ENCODE measurements around the gene KCNC3. TPM values are rescaled to one million over a fixed set of nuclear protein-coding genes. Genes with fewer than 3 reads are reported as not detected.

The KCNC3 gene
- total and polyA plus RNA-seq, 2 experiments from 2014 or later = 1.3 to 3.4 TPM

DNA sequence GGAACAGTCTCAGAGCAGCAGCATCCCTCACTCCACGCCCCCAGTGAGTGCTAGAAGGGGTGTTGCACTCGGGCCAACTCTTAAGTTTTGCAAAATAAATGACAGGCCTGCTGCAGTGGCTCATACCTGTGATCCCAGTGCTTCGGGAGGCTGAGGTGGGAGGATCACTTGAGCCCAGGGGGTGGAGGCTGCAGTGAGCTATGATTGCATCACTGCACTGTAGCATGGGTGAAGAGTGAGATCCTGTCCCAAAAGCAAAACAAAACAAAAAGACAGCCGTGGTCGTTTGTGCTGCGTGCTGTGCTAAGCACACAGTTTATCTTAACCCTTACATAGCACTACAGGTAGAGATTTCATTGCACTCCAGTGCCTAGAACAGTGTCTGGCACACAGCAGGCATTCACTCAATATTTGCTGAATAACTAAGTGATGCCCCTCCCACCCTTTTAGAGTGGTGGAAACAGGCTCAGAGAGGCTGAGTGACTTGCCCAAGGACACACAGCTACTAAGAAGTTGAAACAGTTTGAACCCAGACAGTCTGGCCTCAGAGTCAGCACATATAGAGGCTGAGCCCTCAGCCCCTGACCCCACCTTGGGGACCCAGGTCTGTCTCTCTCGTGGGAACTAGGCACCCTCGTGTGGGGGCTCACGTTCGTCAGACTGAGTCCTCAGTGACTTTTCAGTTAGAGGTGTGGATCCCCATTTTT, 18.3 kb downstream of the KCNC3 start (continued):
- TF ChIP-seq ZNF462 (CRISPR knock-in tag; IDR thresholded peaks at IDR 0.05) = no peak
- TF ChIP-seq, protein P1, sequence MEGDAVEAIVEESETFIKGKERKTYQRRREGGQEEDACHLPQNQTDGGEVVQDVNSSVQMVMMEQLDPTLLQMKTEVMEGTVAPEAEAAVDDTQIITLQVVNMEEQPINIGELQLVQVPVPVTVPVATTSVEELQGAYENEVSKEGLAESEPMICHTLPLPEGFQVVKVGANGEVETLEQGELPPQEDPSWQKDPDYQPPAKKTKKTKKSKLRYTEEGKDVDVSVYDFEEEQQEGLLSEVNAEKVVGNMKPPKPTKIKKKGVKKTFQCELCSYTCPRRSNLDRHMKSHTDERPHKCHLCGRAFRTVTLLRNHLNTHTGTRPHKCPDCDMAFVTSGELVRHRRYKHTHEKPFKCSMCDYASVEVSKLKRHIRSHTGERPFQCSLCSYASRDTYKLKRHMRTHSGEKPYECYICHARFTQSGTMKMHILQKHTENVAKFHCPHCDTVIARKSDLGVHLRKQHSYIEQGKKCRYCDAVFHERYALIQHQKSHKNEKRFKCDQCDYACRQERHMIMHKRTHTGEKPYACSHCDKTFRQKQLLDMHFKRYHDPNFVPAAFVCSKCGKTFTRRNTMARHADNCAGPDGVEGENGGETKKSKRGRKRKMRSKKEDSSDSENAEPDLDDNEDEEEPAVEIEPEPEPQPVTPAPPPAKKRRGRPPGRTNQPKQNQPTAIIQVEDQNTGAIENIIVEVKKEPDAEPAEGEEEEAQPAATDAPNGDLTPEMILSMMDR (conservative IDR thresholded peaks at IDR 0.05; ENCODE audit: low read depth in 2 of 2) = no peak

GRCh38 chr19:50309396-50310125, 19.6 kb downstream of the KCNC3 start:
- peaks cover 6% of the 10 kb centered on the region for H3K27me3 Mint-ChIP-seq (ENCODE audit: insufficient read depth, low read depth, poor library complexity)
- peaks cover 36% of the 10 kb centered on the region for H3K36me3 Mint-ChIP-seq (ENCODE audit: low read depth)
- no peak overlapping the region for H3K27ac Mint-ChIP-seq
- Histone ChIP-seq H2AFZ (no peak overlapping the region), H3K4me1 (ENCODE audit: insufficient read depth) (peaks cover 12% of the 10 kb centered on the region), H3K4me3 (no peak overlapping the region), H3K36me3 (ENCODE audit: insufficient read depth) (peaks cover 6% of the 10 kb centered on the region; the same call in 1 of the 2 replicates), H4K20me1 (replicated peaks; ENCODE audit: insufficient read depth) (no peaks in the 10 kb centered on the region), H3F3A (replicated peaks; ENCODE audit: low read depth) (peaks cover 20% of the 10 kb centered on the region), H3K4me2 (no peak overlapping the region), H3K9me2 (ENCODE audit: insufficient read depth) (no peaks in the 10 kb centered on the region), H3K27ac (ENCODE audit: low read depth) (no peak overlapping the region), H3K79me2 (replicated peaks; ENCODE audit: insufficient read depth) (no peaks in the 10 kb centered on the region), H3K27me3 (ENCODE audit: insufficient read depth) (peaks cover 17% of the 10 kb centered on the region)
- H3K9me3 Mint-ChIP-seq = peaks cover 95% of the 10 kb centered on the region
- H3K4me3 Mint-ChIP-seq = no peak overlapping the region
- ATAC-seq (no peak), DNase-seq (ENCODE audit: low spot score) (no peak)
- no peaks in the 10 kb centered on the region for H3K4me1 Mint-ChIP-seq
- TF ChIP-seq STAT1 (IDR thresholded peaks at IDR 0.05; ENCODE audit: unreplicated experiment) = no peak
- TF ChIP-seq CREB1 (CRISPR knock-in tag; IDR thresholded peaks at IDR 0.05; ENCODE audit: low read depth) = no peak
- no peak for TF ChIP-seq REST (IDR thresholded peaks at IDR 0.05; ENCODE audit: unreplicated experiment)
- no peak for TF ChIP-seq JUNB (IDR thresholded peaks at IDR 0.05; ENCODE audit: unreplicated experiment)
- no peak for TF ChIP-seq EZH2 (IDR thresholded peaks at IDR 0.05; ENCODE audit: low read depth, unreplicated experiment)
- no peak for TF ChIP-seq ZNF114 (CRISPR knock-in tag; IDR thresholded peaks at IDR 0.05)
- TF ChIP-seq, protein P1 (conservative IDR thresholded peaks at IDR 0.05; ENCODE audit: low read depth in 2 of 2) = no peak
- TF ChIP-seq NANOG (IDR thresholded peaks at IDR 0.05; ENCODE audit: borderline replicate concordance) = no peak
